Right lobe of liver (tissue), 4 donors: ENCODE results near the gene LIN28B.

Experiments
- POLR2A ChIP-seq: fragments of 450-650 bp; IDR thresholded peaks from one replicate; pipeline ENCODE4 v1.6.1; 2017; ENCODE audit warnings: antibody characterized with exemption, mild to moderate bottlenecking
- TF ChIP-seq, protein P1 (sequence below), 4 donors: fragments of 200-600 bp in 3 of 4; fragments of 450-650 bp in 1 of 4; IDR thresholded peaks; one replicate each; pipeline versions ENCODE4 v1.5.1 to v1.8.0; 2016 to 2022; ENCODE audit warnings: antibody characterized with exemption in 4 of 4, mild to moderate bottlenecking in 2 of 4
- donor health status: DM: no; HTN: no; CAD: no.
- donor health status: DM: no; HTN: no; CAD: no.
- donor health status: DM: no; HTN: yes; CAD: no.

- no peak for TF ChIP-seq POLR2A
- TF ChIP-seq, protein P1, sequence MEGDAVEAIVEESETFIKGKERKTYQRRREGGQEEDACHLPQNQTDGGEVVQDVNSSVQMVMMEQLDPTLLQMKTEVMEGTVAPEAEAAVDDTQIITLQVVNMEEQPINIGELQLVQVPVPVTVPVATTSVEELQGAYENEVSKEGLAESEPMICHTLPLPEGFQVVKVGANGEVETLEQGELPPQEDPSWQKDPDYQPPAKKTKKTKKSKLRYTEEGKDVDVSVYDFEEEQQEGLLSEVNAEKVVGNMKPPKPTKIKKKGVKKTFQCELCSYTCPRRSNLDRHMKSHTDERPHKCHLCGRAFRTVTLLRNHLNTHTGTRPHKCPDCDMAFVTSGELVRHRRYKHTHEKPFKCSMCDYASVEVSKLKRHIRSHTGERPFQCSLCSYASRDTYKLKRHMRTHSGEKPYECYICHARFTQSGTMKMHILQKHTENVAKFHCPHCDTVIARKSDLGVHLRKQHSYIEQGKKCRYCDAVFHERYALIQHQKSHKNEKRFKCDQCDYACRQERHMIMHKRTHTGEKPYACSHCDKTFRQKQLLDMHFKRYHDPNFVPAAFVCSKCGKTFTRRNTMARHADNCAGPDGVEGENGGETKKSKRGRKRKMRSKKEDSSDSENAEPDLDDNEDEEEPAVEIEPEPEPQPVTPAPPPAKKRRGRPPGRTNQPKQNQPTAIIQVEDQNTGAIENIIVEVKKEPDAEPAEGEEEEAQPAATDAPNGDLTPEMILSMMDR (IDR thresholded peaks at IDR 0.05), result no peak
These were observed 4.0 kb upstream of the LIN28B start for GRCh38 chr6:104952911-104953399.
